RPMI7951 (cell line): ENCODE data around the gene KLF12. TPM values are rescaled to one million over a fixed set of nuclear protein-coding genes. Genes with fewer than 3 reads are reported as not detected.

ENCODE experiments used
- DNase-seq: peaks from one replicate; pipeline ENCODE4 v3.0.0-alpha.2; 2012; ENCODE audit warnings: low read depth
- total RNA-seq: library from RNA; depleted of rRNA; stranded (reverse); fragments of >200 nt; shearing (Covaris generic); gene quantifications from 2 replicates; pipeline ENCODE4 v1.2.3, GENCODE V29; 2014

Gene KLF12
- total RNA-seq, 1 experiment from 2014 or later, result 9.6 TPM

DNA sequence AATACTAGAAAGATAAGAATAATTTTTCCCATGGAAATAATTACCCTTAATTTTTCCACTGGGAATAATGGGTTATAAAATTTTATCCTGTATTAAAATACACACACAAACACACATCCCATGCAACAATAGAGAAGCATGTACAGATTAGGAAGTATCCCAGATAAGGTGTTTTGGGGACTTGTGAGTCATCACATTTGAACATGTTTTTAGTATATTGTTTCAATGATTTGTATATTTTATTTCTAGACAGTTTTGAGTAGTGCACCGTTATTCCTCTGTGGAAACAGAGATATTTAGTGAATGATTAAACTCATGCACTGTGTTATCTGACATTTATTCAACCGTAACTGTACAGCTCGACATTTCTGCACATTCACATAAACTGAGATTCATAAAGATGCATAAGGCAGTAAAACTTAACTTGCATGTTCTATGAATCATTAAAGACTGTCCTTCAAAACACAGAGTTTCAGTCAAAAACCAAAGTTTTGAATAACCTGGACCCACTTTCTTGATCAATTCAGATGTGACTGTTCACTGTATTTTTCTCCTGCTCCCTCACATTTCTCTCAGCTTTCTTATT, 30.1 kb downstream of the KLF12 start:
- DNase-seq, result no peak

GRCh38 chr13:74103196-74103595, 31.0 kb downstream of the KLF12 start:
- no peak for DNase-seq

GRCh38 chr13:74102691-74103090, 31.5 kb downstream of the KLF12 start:
- DNase-seq, result no peak

- DNase-seq, result no peak
These were observed 32.8 kb downstream of the KLF12 start for GRCh38 chr13:74101436-74101835.

DNA sequence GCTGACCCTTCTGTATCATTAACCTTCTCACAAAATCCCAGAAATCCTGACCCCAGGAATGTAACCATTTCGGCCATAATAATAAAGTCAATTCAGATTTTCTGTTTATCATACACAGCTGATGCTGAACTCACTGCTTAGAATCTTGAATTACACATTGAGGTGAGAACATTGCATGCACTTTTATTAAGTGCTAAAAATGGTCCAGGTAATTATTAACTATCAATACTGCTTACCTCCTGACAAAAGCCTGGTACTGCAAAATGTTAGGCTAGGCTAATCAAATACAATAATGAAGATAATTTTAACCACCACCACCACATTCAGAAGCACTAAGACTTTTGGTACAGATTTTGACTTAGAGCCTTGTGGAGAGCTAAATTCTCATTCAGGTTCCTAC, 36.1 kb downstream of the KLF12 start:
- no peak for DNase-seq

- DNase-seq, result no peak
These were observed 37.1 kb downstream of the KLF12 start for GRCh38 chr13:74097116-74097515.

GRCh38 chr13:74093691-74094090, 40.5 kb downstream of the KLF12 start:
- no peak for DNase-seq

DNA sequence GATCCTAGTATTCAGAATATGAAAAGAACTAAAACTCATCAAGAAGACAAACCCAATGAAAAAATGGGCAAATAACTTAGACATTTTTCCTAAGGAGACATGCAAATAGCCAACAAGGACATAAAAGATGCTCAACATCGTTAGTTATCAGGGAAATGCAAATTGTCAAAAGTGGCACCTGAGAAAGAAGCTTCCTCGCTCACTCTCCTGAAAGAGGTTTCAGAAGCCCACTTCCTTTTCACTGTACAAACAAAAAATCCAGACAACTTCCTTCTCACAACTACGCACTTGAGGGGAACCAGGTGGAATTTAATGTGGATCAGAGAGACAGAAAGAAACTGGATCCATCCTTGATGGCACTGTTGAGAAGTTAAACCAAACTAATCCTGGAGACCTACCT, 41.5 kb downstream of the KLF12 start:
- DNase-seq, result no peak

DNA sequence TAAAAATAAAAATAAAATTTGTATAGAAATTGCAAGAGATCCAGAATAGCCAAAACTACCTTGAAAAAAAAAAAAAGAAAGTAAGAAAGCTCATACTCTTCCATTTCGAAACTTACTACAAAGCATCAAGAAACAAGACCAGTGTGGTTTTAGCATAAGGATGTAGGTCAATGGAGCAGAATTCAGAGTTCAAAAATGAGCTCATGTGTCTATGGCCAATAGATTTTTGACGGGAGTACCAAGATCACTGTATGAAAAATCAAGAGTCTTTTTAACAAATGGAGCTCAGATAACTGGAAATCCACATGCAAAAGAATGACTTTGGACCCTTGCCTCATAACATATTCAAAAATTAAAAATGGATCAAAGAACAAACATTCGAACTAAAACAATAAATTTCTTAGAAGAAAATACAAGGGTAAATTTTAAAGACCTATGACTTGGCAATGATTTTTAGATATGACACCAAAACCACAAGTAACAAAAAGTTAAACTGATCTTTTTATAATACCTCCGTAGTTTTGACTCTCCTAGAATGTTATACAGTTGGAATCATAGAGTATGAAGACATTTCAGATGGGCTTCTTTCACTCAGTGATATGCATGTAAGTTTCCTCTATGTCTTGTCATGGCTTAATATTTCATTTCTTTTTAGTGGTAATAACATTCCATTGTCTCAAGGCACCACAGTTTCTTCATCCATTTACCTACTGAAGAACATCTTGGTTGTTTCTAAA, 43.2 kb downstream of the KLF12 start:
- no peak for DNase-seq

GRCh38 chr13:74090397-74090796, 43.8 kb downstream of the KLF12 start:
- peak; percentile 42 for DNase-seq

DNA sequence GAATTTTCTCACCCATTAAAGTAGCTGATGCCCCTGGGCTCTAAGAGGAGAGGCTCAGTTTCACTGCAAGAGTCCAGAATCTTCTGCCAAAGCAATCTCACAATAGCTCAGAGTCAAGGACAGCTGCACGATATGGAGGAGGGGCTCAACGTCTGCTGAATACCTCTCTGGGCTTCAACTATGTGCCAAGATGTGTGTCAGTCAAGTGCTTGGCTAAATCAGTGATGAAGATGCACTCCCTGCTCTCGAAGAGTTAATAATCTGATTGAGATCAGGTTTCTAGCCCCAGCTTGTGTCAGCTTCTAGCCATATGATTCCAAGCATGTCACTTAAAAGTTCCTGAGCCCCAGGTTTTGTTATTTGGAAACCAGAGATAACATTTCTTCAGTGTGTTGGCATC, 46.8 kb downstream of the KLF12 start:
- no peak for DNase-seq
